Liver (tissue), 9 donors: ENCODE results near the gene SLC43A3. TPM values are rescaled to one million over a fixed set of nuclear protein-coding genes. Genes with fewer than 3 reads are reported as not detected.

Source experiments
- DNase-seq: peaks from one replicate; pipeline ENCODE4 v3.0.0-alpha.2; 2017; ENCODE audit warnings: low spot score
- H3K27ac ChIP-seq, 2 donors: one replicate each; pipeline ENCODE4 v1.7.0; 2013; ENCODE audit warnings: inconsistent platforms in 2 of 2, low read length in 2 of 2, control low read depth in 1 of 2, low read depth in 1 of 2, mild to moderate bottlenecking in 1 of 2
- H3K27me3 ChIP-seq, 4 donors: one replicate each; pipeline versions ENCODE4 v1.6.1 to v1.7.0; 2013; ENCODE audit warnings: low read length in 3 of 4, inconsistent platforms in 1 of 4, mild to moderate bottlenecking in 1 of 4, moderate library complexity in 1 of 4; ENCODE audit not compliant: control insufficient read depth in 4 of 4, insufficient read depth in 4 of 4
- H3K36me3 ChIP-seq, 4 donors: one replicate each; pipeline versions ENCODE4 v1.6.1 to v1.7.0; 2013; ENCODE audit warnings: low read length in 3 of 4, mild to moderate bottlenecking in 3 of 4, low read depth in 1 of 4, moderate library complexity in 1 of 4; ENCODE audit not compliant: control insufficient read depth in 4 of 4, insufficient read depth in 3 of 4
- H3K4me1 ChIP-seq, 4 donors: one replicate each; pipeline versions ENCODE4 v1.6.1 to v1.7.0; 2013; ENCODE audit warnings: low read length in 3 of 4, mild to moderate bottlenecking in 3 of 4, moderate library complexity in 1 of 4; ENCODE audit not compliant: control insufficient read depth in 4 of 4, insufficient read depth in 4 of 4
- H3K4me3 ChIP-seq, 3 donors: one replicate each; pipeline versions ENCODE4 v1.6.1 to v1.7.0; 2013; ENCODE audit warnings: low read length in 3 of 3, control low read depth in 1 of 3, low read depth in 1 of 3, mild to moderate bottlenecking in 1 of 3
- H3K9ac ChIP-seq, 2 donors: one replicate each; pipeline ENCODE4 v1.7.0; 2013; ENCODE audit warnings: low read length in 2 of 2, mild to moderate bottlenecking in 2 of 2, moderate library complexity in 2 of 2, control low read depth in 1 of 2, low read depth in 1 of 2
- H3K9me3 ChIP-seq, 4 donors: one replicate each; pipeline versions ENCODE4 v1.6.1 to v1.7.0; 2013; ENCODE audit warnings: low read length in 3 of 4; ENCODE audit not compliant: control insufficient read depth in 4 of 4
- FOXA1 ChIP-seq: IDR thresholded peaks from 2 replicates; pipeline ENCODE4 v1.6.1; 2016; ENCODE audit warnings: antibody characterized with exemption
- GABPA ChIP-seq, 2 donors: IDR thresholded peaks in 1 of 2; conservative IDR thresholded peaks in 1 of 2; 2 replicates each; pipeline ENCODE4 v1.6.1; 2016; ENCODE audit warnings: antibody characterized with exemption in 2 of 2, mild to moderate bottlenecking in 1 of 2, moderate library complexity in 1 of 2
- HNF4G ChIP-seq: IDR thresholded peaks from 2 replicates; pipeline ENCODE4 v1.6.1; 2016; ENCODE audit warnings: antibody characterized with exemption
- NR2F2 ChIP-seq: IDR thresholded peaks from 2 replicates; pipeline ENCODE4 v1.6.1; 2016; ENCODE audit warnings: antibody characterized with exemption
- RAD21 ChIP-seq, 2 donors: IDR thresholded peaks; 2 replicates each; pipeline ENCODE4 v1.6.1; 2016; ENCODE audit warnings: antibody characterized with exemption in 2 of 2, mild to moderate bottlenecking in 2 of 2
- RXRA ChIP-seq, 2 donors: IDR thresholded peaks; 2 replicates each; pipeline ENCODE4 v1.6.1; 2017 to 2018; ENCODE audit warnings: antibody characterized with exemption in 2 of 2, mild to moderate bottlenecking in 1 of 2
- SP1 ChIP-seq: IDR thresholded peaks from 2 replicates; pipeline ENCODE4 v1.6.1; 2018; ENCODE audit warnings: antibody characterized with exemption, mild to moderate bottlenecking
- TAF1 ChIP-seq: conservative IDR thresholded peaks from 2 replicates; pipeline ENCODE4 v1.6.1; 2016; ENCODE audit warnings: antibody characterized with exemption, mild to moderate bottlenecking
- ZBTB33 ChIP-seq: IDR thresholded peaks from 2 replicates; pipeline ENCODE4 v1.6.1; 2016; ENCODE audit warnings: antibody characterized with exemption
- WGBS: extraction: QIAGEN DNeasy Blood & Tissue Kit; methylation state at CpG from one replicate; pipeline ENCODE4 v1.1.7; 2013; 5-methylcytosine and 5-hydroxymethylcytosine counted together
- polyA plus RNA-seq, 2 donors: library from polyadenylated mRNA; stranded (reverse) in 1 of 2; unstranded in 1 of 2; fragments of 200-250 nt in 1 of 2; fragments of >200 nt in 1 of 2; fragmentation: Nextera tagmentation in 1 of 2; extraction: Ambion mirVana in 1 of 2; gene quantifications; one replicate each; pipeline versions ENCODE4 v1.2.1 to v1.2.3, GENCODE V29; 2013 to 2015
- total RNA-seq, 2 donors: library from RNA; depleted of rRNA; stranded (reverse); fragments of >200 nt; gene quantifications; one replicate each; pipeline ENCODE4 v1.2.3, GENCODE V29; 2014
- TF ChIP-seq, protein P1 (sequence below): IDR thresholded peaks from 2 replicates; pipeline ENCODE4 v1.6.1; 2016; ENCODE audit warnings: antibody characterized with exemption, mild to moderate bottlenecking
- TF ChIP-seq, protein P2 (sequence below): IDR thresholded peaks from 2 replicates; pipeline ENCODE4 v1.6.1; 2016; ENCODE audit warnings: antibody characterized with exemption
- donor health status: healthy.
- donor health status: healthy.
- donor health status: healthy.
- donor health status: healthy.
- donor health status: healthy.

The SLC43A3 gene
- total and polyA plus RNA-seq, 4 donors, result 47.2 to 152 (median 93.0) TPM

DNA sequence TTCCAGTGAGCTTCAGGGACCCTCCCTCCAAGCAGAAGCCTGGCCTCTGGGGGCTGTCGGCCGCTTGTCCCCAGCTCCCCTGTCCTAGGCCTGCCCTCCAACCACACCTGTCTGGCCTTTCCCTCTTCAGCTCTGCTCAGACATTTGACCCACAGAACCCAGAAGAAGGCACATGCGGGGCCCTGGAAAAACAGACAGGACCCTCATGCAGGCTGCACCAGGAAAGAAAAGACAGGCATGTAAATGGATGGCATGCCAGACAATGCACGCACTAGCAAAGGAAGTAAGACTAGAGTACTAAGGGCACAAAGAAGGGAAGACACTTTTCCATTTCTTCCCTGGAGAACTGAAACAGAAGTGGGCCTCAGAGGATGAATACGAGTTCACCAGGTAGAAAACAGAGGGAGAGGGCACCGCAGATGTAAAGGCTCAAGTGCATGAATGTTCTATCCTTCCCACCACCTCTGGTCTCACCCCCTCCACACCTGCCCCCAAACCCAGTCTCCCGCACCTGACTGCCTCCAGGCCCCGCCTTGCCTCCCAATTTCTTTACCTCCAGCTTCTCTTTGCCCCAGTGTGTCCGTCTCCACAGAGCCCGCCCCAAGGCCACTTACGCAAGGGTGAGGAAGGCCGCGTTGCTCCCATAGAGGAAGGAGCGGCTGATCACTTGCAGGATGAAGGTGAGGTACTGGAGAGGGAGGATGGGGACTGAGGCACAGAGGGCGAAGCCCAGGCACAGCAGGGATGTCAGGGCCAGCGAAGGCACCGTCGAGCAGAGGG, 17.4 kb downstream of the SLC43A3 start:
- Histone ChIP-seq H3K36me3 (peaks cover 15 to 70% (median 64%) of the 10 kb centered on the region in 4 donors), H3K27ac (no peak overlapping the region), H3K9me3 (no peaks in the 10 kb centered on the region), H3K27me3 (no peaks in the 10 kb centered on the region), H3K4me1 (peaks cover 0 to 2% (median under 1%) of the 10 kb centered on the region in 4 donors), H3K9ac (no peak overlapping the region), H3K4me3 (no peak overlapping the region)
- DNase-seq, result no peak
- TF ChIP-seq ZBTB33 (no peak), HNF4G (no peak), GABPA (IDR thresholded peaks at IDR 0.05 in 1 of 2, conservative IDR thresholded peaks at IDR 0.05 in 1 of 2) (no peak), RXRA (IDR thresholded peaks at IDR 0.05) (no peak), RAD21 (IDR thresholded peaks at IDR 0.05) (no peak), NR2F2 (no peak), FOXA1 (no peak), TAF1 (no peak), SP1 (no peak)
- TF ChIP-seq, protein P1, sequence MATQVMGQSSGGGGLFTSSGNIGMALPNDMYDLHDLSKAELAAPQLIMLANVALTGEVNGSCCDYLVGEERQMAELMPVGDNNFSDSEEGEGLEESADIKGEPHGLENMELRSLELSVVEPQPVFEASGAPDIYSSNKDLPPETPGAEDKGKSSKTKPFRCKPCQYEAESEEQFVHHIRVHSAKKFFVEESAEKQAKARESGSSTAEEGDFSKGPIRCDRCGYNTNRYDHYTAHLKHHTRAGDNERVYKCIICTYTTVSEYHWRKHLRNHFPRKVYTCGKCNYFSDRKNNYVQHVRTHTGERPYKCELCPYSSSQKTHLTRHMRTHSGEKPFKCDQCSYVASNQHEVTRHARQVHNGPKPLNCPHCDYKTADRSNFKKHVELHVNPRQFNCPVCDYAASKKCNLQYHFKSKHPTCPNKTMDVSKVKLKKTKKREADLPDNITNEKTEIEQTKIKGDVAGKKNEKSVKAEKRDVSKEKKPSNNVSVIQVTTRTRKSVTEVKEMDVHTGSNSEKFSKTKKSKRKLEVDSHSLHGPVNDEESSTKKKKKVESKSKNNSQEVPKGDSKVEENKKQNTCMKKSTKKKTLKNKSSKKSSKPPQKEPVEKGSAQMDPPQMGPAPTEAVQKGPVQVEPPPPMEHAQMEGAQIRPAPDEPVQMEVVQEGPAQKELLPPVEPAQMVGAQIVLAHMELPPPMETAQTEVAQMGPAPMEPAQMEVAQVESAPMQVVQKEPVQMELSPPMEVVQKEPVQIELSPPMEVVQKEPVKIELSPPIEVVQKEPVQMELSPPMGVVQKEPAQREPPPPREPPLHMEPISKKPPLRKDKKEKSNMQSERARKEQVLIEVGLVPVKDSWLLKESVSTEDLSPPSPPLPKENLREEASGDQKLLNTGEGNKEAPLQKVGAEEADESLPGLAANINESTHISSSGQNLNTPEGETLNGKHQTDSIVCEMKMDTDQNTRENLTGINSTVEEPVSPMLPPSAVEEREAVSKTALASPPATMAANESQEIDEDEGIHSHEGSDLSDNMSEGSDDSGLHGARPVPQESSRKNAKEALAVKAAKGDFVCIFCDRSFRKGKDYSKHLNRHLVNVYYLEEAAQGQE, result no peak
- TF ChIP-seq, protein P2, sequence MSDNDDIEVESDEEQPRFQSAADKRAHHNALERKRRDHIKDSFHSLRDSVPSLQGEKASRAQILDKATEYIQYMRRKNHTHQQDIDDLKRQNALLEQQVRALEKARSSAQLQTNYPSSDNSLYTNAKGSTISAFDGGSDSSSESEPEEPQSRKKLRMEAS, result no peak
- WGBS, result 96% methylated on average over 18 of the region's 18 CpGs

DNA sequence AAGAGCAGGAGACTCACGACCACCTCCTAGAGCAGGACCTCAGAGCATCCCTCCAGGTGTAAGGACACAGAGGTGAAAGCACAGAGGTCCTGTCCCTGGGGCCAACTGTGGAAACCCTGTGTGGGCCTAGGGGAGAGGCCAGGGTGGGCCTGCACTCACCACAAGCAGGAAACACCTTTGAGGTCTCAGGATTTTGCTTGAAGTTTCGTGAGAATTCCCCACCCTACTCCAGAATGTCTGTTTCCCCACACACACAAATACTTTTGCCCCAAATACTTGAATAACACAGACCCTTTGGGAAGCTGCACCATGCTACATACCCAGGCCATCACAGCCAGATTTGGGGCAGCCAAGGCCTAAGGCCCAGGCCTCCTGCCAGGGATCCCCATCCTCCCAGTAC, 18.1 kb downstream of the SLC43A3 start:
- peaks cover 12 to 62% (median 58%) of the 10 kb centered on the region in 4 donors for H3K36me3 ChIP-seq
- DNase-seq, result no peak
- WGBS, result 85% methylated on average over 2 of the region's 2 CpGs
- TF ChIP-seq RXRA (IDR thresholded peaks at IDR 0.05), result no peak
- no peak for TF ChIP-seq FOXA1
- H3K27me3 ChIP-seq, result no peaks in the 10 kb centered on the region
- H3K9me3 ChIP-seq, result no peaks in the 10 kb centered on the region
- H3K9ac ChIP-seq, result no peak overlapping the region
- peaks cover 0 to 2% (median under 1%) of the 10 kb centered on the region in 4 donors for H3K4me1 ChIP-seq
- no peak overlapping the region for H3K27ac ChIP-seq
- no peak overlapping the region for H3K4me3 ChIP-seq
